Left ventricle myocardium superior (tissue), 1 donor: Measurements from ENCODE around the gene WDR47. TPM values are rescaled to one million over a fixed set of nuclear protein-coding genes. Genes with fewer than 3 reads are reported as not detected.

ENCODE experiments used
- total RNA-seq: library from RNA; stranded (reverse); fragmentation: NEBNext Ultra II Directional; extraction: Animal tissue kit (Norgen Biotek cat#: 25700); gene quantifications from one replicate; pipeline ENCODE4 v1.2.1, GENCODE V29; 2021
- donor health status: DM: no; HTN: yes; CAD: no; lungs with severe emphysema.

WDR47 gene
- total RNA-seq, 1 donor from 2014 or later, result 16.6 TPM

Other genes starting within 250 kb of the WDR47 start
- not detected for gene AKNAD1, start 185.0 kb downstream of the WDR47 start, total RNA-seq
- 4.9 TPM for gene GPSM2, start 165.1 kb downstream of the WDR47 start, total RNA-seq
- gene CLCC1, start 78.6 kb downstream of the WDR47 start, total RNA-seq, result 29.1 TPM
- gene TAF13, start 33.9 kb upstream of the WDR47 start, total RNA-seq, result 62.4 TPM
- gene TMEM167B, start 48.7 kb upstream of the WDR47 start, total RNA-seq, result 31.5 TPM
- gene ELAPOR1, start 72.0 kb upstream of the WDR47 start, total RNA-seq, result 0.30 TPM
- 99.8 TPM for gene SARS1, start 171.8 kb upstream of the WDR47 start, total RNA-seq
- 9.8 TPM for gene CELSR2, start 207.4 kb upstream of the WDR47 start, total RNA-seq
- 0.74 TPM for gene PSRC1, start 241.0 kb upstream of the WDR47 start, total RNA-seq